Loucy (cell line): Measurements from ENCODE around the gene PERCC1.

ENCODE experiments used
- EZH2phosphoT487 ChIP-seq: fragments of 200-600 bp; IDR thresholded peaks from 2 replicates; pipeline ENCODE4 v1.6.1; 2018; ENCODE audit warnings: antibody characterized with exemption, mild to moderate bottlenecking, moderate library complexity, borderline replicate concordance
- TF ChIP-seq, protein P1 (sequence below): fragments of 200-600 bp; sonication (generic); conservative IDR thresholded peaks from 2 replicates; pipeline ENCODE4 v1.5.1; 2014; ENCODE audit warnings: mild to moderate bottlenecking, antibody characterized with exemption, low read length

DNA sequence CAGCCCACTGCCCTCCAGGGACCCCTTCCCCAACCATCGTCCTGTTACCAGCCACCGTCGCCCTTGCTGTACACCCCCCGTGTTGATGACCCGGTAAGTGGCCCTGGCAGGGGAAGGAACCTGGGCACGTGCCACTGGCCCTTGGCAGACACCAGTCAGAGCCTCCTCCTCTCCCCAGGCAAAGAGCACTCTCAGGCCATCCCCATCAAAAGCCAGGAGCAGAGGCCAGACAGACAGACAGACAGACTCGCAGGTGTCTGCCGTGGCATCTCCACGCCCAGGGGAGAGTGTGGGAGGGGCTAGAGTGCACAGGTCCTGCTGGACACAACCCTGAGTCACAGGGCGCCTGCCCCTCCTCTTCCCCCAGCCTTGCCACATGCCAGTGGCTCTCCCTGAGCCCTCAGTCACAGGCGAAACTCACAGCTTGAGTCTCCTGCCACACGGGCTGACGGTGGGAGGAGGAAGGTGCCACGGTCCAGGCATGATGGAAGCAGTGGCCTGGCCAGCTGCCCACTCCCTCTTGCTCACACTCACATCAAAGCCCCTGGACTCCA, 36.2 kb downstream of the PERCC1 start:
- TF ChIP-seq, protein P1, sequence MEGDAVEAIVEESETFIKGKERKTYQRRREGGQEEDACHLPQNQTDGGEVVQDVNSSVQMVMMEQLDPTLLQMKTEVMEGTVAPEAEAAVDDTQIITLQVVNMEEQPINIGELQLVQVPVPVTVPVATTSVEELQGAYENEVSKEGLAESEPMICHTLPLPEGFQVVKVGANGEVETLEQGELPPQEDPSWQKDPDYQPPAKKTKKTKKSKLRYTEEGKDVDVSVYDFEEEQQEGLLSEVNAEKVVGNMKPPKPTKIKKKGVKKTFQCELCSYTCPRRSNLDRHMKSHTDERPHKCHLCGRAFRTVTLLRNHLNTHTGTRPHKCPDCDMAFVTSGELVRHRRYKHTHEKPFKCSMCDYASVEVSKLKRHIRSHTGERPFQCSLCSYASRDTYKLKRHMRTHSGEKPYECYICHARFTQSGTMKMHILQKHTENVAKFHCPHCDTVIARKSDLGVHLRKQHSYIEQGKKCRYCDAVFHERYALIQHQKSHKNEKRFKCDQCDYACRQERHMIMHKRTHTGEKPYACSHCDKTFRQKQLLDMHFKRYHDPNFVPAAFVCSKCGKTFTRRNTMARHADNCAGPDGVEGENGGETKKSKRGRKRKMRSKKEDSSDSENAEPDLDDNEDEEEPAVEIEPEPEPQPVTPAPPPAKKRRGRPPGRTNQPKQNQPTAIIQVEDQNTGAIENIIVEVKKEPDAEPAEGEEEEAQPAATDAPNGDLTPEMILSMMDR: no peak
- TF ChIP-seq EZH2phosphoT487: no peak
